ENCODE data around the gene AFF3. TPM values are rescaled to one million over a fixed set of nuclear protein-coding genes. Genes with fewer than 3 reads are reported as not detected.

AFF3 gene
- total and polyA plus RNA-seq, 2 of the 8 experiments (the other 6 are each of a cell fraction or from before 2014, with no cell fraction given) = 0.27 to 3.0 TPM

GRCh38 chr2:100002059-100002458 is 140.3 kb downstream of the AFF3 start:
- DNase-seq (ENCODE audit: low read depth in 1 of 2, low spot score in 2 of 2) (no peak), FAIRE-seq (no peak)
- no peak overlapping the region for H2AFZ ChIP-seq (ENCODE audit: low read length)
- H3K23ac ChIP-seq (ENCODE audit: insufficient read length) = no peak overlapping the region
- no peak overlapping the region for H3K56ac ChIP-seq (replicated peaks; ENCODE audit: insufficient read length, low read depth, low read length)
- no peak overlapping the region for H3K4me2 ChIP-seq (ENCODE audit: insufficient read depth in 1 of 2, low read depth in 2 of 2, low read length in 2 of 2)
- H4K20me1 ChIP-seq (replicated peaks in 1 of 2; ENCODE audit: control insufficient read depth in 1 of 2, insufficient read depth in 2 of 2, low read length in 2 of 2) = no peaks in the 10 kb centered on the region
- ChIA-PET CTCF (ENCODE audit: partially characterized antibody) (interaction anchor here (2.4 kb wide), 1 partner anchor 11 kb away, joined by 7 read pairs; no protein-coding TSS in a partner anchor), POLR2A (ENCODE audit: partially characterized antibody) (no interaction called here)
- peak overlapping the region; percentile 20 for H4K91ac ChIP-seq (replicated peaks; ENCODE audit: insufficient read length, low read length)
- no peak overlapping the region for H3K18ac ChIP-seq (ENCODE audit: extremely low read depth, low read length)
- H4K8ac ChIP-seq (ENCODE audit: extremely low read depth, insufficient read depth, low read length) = no peak overlapping the region
- no peak overlapping the region for H4K5ac ChIP-seq (ENCODE audit: insufficient read length, low read depth, low read length)
- H2BK20ac ChIP-seq (ENCODE audit: low read length) = no peak overlapping the region
- H3K27ac ChIP-seq (ENCODE audit: low read depth, low read length) = no peak overlapping the region
- H3K79me2 ChIP-seq (ENCODE audit: control insufficient read depth in 1 of 2, insufficient read depth in 2 of 2, low read length in 2 of 2) = no peaks in the 10 kb centered on the region
- H2AK5ac ChIP-seq (ENCODE audit: low read depth, low read length) = no peak overlapping the region
- no peak overlapping the region for H2BK12ac ChIP-seq (ENCODE audit: low read depth, low read length)
- no peaks in the 10 kb centered on the region for H3K27me3 ChIP-seq (replicated peaks in 1 of 4; ENCODE audit: control insufficient read depth in 3 of 4, extremely low read depth in 1 of 4, insufficient read depth in 3 of 4, low read length in 3 of 4)
- no peak overlapping the region for H2BK5ac ChIP-seq (ENCODE audit: low read depth, low read length)
- no peak overlapping the region for H3K9ac ChIP-seq (replicated peaks in 1 of 4; ENCODE audit: extremely low read depth in 1 of 4, low read depth in 3 of 4, low read length in 3 of 4)
- H3K4me1 ChIP-seq (replicated peaks in 1 of 4; ENCODE audit: control insufficient read depth in 3 of 4, insufficient read depth in 4 of 4, low read length in 3 of 4) = no peaks in the 10 kb centered on the region
- no peaks in the 10 kb centered on the region for H3K36me3 ChIP-seq (ENCODE audit: control insufficient read depth in 2 of 4, insufficient read depth in 4 of 4, low read length in 3 of 4)
- H3K9me3 ChIP-seq (ENCODE audit: insufficient read depth in 2 of 2, low read depth in 1 of 2, low read length in 1 of 2) = no peaks in the 10 kb centered on the region
- H3K23me2 ChIP-seq (ENCODE audit: low read depth, low read length) = no peaks in the 10 kb centered on the region
- H3K4ac ChIP-seq (replicated peaks; ENCODE audit: insufficient read length, low read depth, low read length) = no peak overlapping the region
- H2BK120ac ChIP-seq (replicated peaks; ENCODE audit: low read depth, low read length) = no peak overlapping the region
- H3K4me3 ChIP-seq (ENCODE audit: extremely low read depth in 1 of 4, insufficient read depth in 2 of 4, low read depth in 3 of 4, low read length in 4 of 4) = no peak overlapping the region
- no peaks in the 10 kb centered on the region for H3K79me1 ChIP-seq (ENCODE audit: low read depth, low read length)
- 86% methylated on average over 6 of the region's 6 CpGs; no CpG with 5 or more reads in 1 of the 2 experiments for WGBS, 2 experiments (ENCODE audit: extremely low coverage in 1 of 2, insufficient coverage in 1 of 2, insufficient read length in 1 of 2, insufficient replicate concordance in 2 of 2, low coverage in 1 of 2, low lambda C conversion rate in 2 of 2, missing lambda C conversion rate in 1 of 2)
- no peak overlapping the region for H3K14ac ChIP-seq (ENCODE audit: insufficient read length)
- H2BK15ac ChIP-seq (ENCODE audit: low read length) = no peak overlapping the region
- no peak for TF ChIP-seq POU5F1 (IDR thresholded peaks at IDR 0.05; ENCODE audit: low read depth, low read length)
- no peak for TF ChIP-seq TEAD4 (IDR thresholded peaks at IDR 0.05; ENCODE audit: low read depth, low read length)
- TF ChIP-seq, protein P1, sequence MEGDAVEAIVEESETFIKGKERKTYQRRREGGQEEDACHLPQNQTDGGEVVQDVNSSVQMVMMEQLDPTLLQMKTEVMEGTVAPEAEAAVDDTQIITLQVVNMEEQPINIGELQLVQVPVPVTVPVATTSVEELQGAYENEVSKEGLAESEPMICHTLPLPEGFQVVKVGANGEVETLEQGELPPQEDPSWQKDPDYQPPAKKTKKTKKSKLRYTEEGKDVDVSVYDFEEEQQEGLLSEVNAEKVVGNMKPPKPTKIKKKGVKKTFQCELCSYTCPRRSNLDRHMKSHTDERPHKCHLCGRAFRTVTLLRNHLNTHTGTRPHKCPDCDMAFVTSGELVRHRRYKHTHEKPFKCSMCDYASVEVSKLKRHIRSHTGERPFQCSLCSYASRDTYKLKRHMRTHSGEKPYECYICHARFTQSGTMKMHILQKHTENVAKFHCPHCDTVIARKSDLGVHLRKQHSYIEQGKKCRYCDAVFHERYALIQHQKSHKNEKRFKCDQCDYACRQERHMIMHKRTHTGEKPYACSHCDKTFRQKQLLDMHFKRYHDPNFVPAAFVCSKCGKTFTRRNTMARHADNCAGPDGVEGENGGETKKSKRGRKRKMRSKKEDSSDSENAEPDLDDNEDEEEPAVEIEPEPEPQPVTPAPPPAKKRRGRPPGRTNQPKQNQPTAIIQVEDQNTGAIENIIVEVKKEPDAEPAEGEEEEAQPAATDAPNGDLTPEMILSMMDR (IDR thresholded peaks at IDR 0.05; ENCODE audit: control extremely low read depth in 1 of 3, insufficient read depth in 1 of 3, low read depth in 1 of 3, low read length in 3 of 3) = no peak
- TF ChIP-seq SUZ12 (IDR thresholded peaks at IDR 0.05; ENCODE audit: low read length) = no peak
- no peak for TF ChIP-seq RXRA (IDR thresholded peaks at IDR 0.05; ENCODE audit: insufficient read depth, low read depth, low read length)
- no peak for TF ChIP-seq TAF1 (IDR thresholded peaks at IDR 0.05; ENCODE audit: low read depth, low read length)
- TF ChIP-seq CHD1 (IDR thresholded peaks at IDR 0.05; ENCODE audit: low read depth, low read length) = no peak
- no peak for TF ChIP-seq SIX5 (IDR thresholded peaks at IDR 0.05; ENCODE audit: low read depth, low read length)
- TF ChIP-seq SAP30 (IDR thresholded peaks at IDR 0.05; ENCODE audit: insufficient read depth, insufficient replicate concordance, low read length) = no peak
- no peak for TF ChIP-seq ATF2 (IDR thresholded peaks at IDR 0.05; ENCODE audit: low read length)
- TF ChIP-seq POLR2AphosphoS5 (IDR thresholded peaks at IDR 0.05; ENCODE audit: low read depth, low read length) = no peak
